GM18499 (cell line): ENCODE results near the gene KLHL29.

Experiments used
- ATAC-seq: cut with Tn5 transposase; IDR thresholded peaks from one replicate; pipeline ENCODE4 v1.9.1; 2021; ENCODE audit warnings: moderate number of reproducible peaks; ENCODE audit not compliant: insufficient read depth, unreplicated experiment

Gene KLHL29

DNA sequence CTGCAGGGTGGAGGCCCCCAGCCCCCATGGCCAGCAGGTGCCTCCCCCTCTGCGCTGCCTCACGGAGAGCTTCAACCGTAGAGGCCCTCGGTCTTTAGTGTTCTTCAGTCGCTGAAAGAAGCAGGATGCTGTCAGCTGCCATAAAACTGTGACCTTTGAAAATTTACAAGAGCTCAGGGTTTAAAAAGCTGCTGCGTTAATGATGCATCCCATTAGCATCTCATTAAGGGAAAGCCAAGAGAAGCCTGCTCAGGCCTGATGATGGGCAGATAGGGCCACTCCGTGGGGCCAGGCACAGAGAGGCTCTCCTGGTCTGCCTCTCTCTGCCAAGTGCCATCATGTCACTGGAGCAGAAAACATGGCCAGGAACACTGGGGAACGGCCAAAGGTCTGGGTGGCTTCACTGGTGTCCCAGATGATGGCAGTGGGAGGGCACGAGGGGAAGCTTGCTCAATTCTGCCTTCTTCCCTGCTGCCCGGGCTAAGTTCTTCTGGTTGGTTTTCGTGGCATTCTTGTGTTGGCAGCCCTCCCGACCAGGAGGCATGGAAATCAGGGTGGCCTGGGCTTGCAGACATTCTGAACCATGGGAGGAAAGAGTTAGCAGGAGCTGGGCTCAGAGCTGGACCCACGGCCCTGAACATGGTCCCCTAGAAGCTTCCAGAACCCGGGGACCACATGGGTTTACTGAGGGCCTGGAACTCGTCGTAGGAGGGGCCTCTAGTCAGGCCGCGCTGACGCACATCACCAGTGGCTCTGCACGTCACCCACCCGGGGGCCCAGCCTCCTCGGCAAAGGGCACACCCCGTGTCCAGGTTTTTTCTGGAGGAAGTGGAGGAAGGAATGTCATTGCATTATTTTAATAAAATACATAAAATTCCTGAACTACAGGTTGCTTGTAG, 250.7 kb downstream of the KLHL29 start:
- ATAC-seq = no peak

- ATAC-seq = no peak
Measured at GRCh38 chr2:23636426-23636825, 251.4 kb downstream of the KLHL29 start.

- ATAC-seq = no peak
Measured at GRCh38 chr2:23637011-23637778, 252.2 kb downstream of the KLHL29 start.

DNA sequence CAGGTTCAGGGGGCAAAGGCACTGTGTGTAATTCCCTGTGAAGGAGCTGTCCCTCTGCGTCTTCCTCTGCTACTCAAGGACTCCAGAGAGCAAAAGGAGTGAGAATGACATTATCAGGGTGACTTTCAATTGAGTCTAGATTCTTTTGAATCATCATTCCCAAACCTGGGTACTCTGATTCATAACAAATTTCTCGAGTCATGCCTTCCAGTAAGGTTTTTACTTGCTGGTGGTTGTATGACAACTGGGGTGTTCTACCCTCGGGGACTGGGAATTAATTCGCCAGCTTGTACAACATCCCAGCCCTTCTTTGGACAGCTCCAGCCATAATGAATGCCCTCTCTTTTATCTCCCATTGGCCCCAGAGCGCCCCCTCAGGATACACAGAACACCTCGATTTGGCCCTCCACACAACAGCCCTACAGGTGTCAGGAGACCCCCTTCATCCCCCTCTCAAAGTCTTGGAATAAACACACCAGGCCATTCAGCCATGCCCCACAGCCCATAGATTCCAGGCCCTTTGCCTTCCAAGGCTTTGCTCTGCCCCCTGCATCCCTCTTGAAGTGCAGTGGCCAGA, 254.5 kb downstream of the KLHL29 start:
- ATAC-seq = no peak

DNA sequence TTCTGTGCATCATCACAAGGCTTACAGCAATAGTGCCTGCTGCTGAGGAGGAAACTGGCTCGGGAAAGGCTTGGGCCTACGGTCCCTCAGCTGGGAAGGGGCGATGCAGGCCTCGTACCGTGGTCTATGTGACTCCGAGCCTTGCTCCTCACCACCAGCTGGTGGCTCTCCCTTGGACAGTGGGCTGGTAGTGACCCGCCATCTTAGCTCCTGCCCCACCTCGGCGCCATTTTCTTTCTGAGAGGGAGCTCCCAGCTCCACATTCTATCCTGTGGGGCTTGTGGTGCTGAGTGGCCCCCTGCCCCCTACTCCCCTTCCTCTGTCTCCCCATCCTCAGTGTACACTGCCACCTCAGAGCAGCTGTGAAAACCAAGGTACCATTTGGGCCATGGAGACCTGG, 255.7 kb downstream of the KLHL29 start:
- ATAC-seq = no peak

GRCh38 chr2:23642516-23642915, 257.5 kb downstream of the KLHL29 start:
- no peak for ATAC-seq

DNA sequence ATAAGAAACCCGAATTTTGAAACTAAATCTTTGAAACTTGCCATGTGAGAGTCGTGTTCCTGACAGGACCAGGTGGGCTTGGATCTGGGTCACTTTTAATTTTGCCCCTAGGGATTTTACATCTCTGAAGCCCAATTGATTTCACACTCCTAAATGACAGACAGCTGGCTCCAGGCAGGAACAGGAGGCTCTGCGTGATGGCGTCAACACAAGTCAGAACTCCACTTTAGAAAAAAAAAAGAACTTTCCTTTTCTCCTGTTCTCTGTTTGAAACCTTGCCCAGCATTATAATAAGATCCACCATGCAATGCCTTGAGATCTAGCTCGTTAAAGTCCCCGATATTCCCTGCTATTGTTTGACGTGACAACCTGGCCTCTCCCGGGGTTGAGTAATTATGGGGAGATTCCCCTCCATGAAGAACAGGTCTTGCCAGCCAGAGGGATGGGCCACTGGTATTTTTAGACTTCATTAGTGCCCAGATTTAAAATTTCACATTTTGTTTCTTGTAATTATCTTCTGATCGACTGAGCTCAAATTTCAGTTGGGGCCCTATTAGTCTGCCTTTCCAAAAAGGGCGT, 260.3 kb downstream of the KLHL29 start:
- ATAC-seq = no peak

GRCh38 chr2:23647563-23647962, 262.6 kb downstream of the KLHL29 start:
- ATAC-seq = no peak

GRCh38 chr2:23649303-23649702, 264.3 kb downstream of the KLHL29 start:
- ATAC-seq = no peak

- ATAC-seq = no peak
Measured at GRCh38 chr2:23649819-23650218, 264.8 kb downstream of the KLHL29 start.

DNA sequence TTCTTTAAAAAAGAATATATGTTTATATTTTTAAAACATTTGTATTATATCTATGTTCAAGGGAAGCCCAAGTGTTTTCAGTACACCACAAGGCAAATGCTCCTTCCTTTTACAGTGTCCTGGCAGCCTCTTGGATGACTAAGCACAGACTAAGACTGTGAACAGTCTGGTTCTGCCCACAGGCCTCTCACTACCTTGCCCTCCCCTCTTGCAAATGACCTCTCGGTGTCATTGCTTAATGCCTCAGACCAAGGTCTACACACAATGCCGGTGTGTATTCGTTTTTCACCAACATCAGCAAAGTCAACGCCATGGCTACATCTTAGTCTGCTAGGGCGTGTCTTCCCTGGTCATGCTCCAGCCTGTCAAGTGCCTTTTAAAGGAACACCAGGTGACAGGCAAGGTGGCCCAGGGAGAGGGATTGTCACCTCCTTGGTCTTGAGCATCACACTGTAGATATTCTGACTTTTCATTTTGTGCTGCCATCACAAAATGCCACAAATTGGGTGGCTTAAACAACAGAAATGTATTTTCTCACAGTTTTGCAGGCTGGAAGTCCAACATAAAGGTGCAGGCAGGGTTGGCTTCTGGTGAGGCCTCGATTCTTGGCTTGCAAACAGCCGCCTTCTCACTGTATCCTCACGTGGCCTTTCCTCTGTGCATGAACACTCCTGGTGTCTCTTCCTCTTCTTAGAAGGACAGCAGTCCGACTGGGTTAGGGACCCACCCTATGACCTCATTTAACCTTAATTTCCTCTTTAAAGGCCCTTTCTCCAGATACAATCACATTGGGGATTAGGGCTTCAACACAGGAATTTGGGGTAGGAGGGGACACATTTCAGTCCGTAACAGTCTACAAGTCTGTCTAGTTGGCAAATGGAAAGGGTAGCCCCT, 266.5 kb downstream of the KLHL29 start:
- ATAC-seq = no peak

GRCh38 chr2:23653326-23653725, 268.3 kb downstream of the KLHL29 start:
- ATAC-seq = no peak

GRCh38 chr2:23654756-23655155, 269.8 kb downstream of the KLHL29 start:
- no peak for ATAC-seq

DNA sequence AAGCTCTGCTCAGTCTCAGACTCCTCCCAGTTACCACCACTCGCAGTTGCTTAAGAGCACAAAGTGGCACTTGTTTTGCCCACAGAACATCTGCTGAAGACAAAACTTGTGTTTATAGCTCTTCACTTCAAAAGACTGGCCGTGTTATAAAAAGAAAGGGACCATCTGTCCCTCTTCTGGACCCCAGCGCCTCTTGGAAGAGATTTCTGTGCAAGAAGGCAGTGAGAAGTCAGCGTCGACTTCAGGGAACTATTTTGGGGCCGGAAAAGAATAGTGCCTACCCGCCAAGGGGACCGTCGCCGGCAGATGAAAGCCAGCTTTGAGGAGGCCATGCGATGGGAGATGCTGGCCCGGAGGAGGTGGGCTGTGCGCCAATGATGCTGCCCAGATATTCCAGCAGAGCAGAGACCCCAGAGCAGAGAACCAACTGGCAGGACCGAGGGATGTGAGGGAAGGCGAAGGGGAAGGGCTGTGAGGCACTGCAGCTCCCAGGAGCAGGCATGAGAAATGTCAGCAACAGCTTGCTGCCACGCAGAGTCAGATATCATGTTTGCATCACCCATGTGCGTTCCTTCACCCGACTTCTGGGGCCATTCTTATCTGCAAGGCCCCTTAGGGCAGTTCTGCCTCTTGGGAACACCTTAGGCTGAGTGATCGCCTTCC, 271.1 kb downstream of the KLHL29 start:
- no peak for ATAC-seq

DNA sequence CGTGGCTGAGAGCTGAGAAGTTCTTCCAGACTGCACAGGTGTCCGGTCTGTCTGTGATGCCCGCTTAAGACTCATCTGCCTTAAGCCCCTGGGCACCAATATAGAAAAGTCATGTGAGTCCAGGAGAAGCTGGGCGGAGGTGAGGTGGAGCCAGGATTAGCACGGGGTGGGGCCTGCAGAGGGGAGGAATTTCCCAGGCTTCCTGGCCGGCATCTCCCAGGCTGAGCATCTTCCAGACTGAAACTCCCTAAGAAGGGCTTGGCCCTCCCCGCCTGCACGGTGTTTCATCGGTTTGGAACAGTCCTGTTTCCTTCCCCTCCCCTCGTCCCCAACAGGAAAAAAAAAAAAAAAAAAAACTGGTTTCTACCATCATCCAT, 271.6 kb downstream of the KLHL29 start:
- ATAC-seq = no peak

DNA sequence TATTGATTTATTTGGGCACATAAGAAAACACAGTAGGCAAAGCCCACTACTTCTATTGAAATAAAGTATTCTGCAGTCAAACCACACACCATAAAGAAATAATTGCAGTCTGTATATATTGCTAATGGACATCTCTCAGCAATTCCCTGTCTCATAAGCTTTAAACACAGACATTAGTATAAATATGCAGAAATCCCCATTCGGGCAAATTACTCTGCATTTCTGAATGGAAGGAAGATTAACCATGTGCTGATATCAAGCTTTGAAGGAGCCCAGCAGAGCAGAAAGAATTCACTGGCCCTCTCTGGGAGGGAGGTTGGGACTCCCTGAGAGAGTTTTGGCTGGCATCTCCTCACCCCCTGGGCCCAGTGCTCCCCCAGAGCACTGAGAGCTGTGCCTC, 272.4 kb downstream of the KLHL29 start:
- no peak for ATAC-seq

GRCh38 chr2:23657934-23658333, 273.0 kb downstream of the KLHL29 start:
- no peak for ATAC-seq

DNA sequence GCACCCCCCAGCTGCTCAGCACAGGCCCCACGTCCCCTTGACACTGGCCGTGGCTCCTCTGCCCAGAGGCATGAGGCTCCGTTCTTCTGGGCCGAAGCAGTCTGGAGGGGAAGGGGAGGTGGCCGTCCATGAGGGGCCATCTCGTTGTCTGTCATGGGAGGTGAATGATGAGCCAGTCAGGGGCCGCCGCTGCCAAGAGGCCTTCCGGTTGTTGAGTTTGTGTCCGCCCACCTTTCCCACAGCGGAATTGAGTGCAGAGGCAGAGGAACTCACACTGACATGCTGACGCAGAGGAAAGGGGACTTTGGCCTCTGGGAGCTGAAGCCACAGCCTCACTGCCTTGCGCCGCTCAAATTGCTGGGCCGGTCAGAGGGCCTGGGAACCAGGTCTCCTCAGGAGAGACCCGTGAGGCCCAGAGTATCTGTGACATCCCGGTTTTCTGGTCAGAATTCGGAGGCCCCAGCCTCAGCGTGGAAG, 273.5 kb downstream of the KLHL29 start:
- ATAC-seq = no peak

DNA sequence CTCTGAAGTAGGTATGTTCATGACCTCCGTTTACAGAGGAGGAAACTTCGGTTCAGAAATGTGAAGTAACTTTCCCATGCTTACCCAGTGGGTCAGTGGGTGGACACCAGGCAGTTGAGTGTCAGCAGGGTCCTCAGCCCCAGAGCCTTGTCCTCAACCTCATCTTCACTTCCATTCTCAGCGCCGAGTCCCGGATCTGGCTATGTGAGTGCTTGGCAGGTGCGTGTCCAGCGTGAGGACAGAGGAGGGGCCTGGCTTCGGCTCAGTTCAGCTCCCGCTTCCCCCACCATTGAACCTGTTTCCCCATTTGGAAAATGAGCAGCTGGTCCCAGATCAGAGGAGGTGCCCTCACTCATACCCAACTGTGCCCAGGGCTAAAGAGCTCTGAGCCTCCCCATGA, 274.3 kb downstream of the KLHL29 start:
- no peak for ATAC-seq
